PFSK-1 (cell line): ENCODE measurements around the gene MAD1L1.
A peak's percentile ranks its signal among the peaks of the same experiment; 100 is the strongest.

Experiments
- FOXP2 ChIP-seq: optimal IDR thresholded peaks from 2 replicates; pipeline ENCODE3; 2011; ENCODE audit warnings: borderline replicate concordance, control low read depth, inconsistent platforms; ENCODE audit not compliant: insufficient read depth; ENCODE audit errors: extremely low read length, extremely low read depth
- POLR2AphosphoS5 ChIP-seq: IDR thresholded peaks from 2 replicates; pipeline ENCODE4 v1.6.1; 2012; ENCODE audit warnings: low read depth, mild to moderate bottlenecking, control low read depth, low read length, moderate library complexity
- REST ChIP-seq, 2 experiments: IDR thresholded peaks; 2 replicates each; pipeline versions ENCODE4 v1.6.1 to v1.8.0; 2011 to 2012; ENCODE audit warnings: low read depth in 2 of 2, low read length in 2 of 2, control low read depth in 1 of 2, inconsistent platforms in 1 of 2, mild to moderate bottlenecking in 1 of 2, moderate library complexity in 1 of 2; ENCODE audit not compliant: insufficient read depth in 1 of 2
- SIN3A ChIP-seq: IDR thresholded peaks from 2 replicates; pipeline ENCODE4 v1.6.1; 2012; ENCODE audit warnings: mild to moderate bottlenecking, low read length, moderate library complexity, borderline replicate concordance; ENCODE audit not compliant: insufficient read depth
- TAF1 ChIP-seq: IDR thresholded peaks from 2 replicates; pipeline ENCODE4 v1.6.1; 2012; ENCODE audit warnings: low read length, control low read depth, borderline replicate concordance; ENCODE audit not compliant: insufficient read depth

MAD1L1 gene

DNA sequence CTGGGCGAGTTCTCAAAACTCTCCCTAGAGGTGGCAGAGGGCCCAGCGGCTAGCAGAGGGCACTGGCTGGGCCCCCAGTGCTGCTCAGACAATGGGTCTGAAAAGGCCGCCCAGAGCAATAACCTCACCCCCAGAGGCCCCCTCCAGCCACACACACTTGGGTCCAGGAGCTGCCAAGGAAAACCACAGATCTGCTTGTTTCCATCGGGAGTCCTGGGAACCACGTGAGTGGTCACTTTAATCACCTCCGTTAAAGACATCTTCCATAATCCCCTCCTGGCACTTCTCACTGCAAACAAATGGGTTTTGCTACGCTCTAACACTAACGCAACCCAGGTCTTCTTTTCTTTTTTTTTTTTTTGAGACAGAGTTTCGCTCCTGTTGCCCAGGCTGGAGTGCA, 39.3 kb upstream of the MAD1L1 start:
- no peak for TF ChIP-seq TAF1
- no peak for TF ChIP-seq FOXP2
- TF ChIP-seq SIN3A, result no peak
- TF ChIP-seq POLR2AphosphoS5, result no peak
- no peak for TF ChIP-seq REST (IDR thresholded peaks at IDR 0.05; ENCODE audit: insufficient read depth in 1 of 2, low read depth in 2 of 2, low read length in 2 of 2)

DNA sequence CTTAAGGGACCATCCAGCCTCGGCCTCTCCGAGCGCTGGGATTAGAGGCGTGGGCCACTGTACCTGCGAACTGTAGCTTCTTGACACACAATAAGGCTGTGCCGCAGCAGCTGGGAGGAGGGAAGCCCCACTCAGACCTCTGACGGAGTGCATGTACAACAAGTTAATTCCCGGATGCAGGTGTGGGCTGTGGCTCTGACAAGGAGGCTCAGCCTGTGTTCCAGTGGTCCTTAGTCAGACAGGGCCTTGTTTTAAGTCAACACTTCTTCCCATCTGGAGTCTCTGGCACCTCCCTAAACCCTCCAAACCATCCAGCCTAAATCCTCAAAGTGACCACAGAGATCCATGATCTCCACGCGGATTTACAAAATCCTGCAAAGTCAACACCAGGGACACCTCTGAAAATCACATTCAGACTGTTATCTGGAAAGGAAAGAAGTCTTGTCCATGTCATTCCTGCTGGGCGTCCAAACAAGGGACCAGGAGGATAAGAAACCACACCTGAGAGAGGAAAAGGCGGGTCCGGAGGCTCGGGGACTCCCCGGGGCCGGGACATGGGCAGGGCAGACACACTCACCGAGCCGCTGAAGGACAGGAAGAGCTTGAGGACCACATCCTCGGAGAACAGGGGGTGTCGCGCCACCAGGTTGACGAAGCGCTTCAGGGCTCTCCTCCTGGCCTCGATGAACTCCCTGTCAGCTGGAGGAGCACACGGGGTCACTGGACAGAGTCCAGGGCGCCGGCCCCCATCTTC, 38.7 kb upstream of the MAD1L1 start:
- no peak for TF ChIP-seq REST (IDR thresholded peaks at IDR 0.05; ENCODE audit: insufficient read depth in 1 of 2, low read depth in 2 of 2, low read length in 2 of 2)
- TF ChIP-seq SIN3A, result no peak
- TF ChIP-seq POLR2AphosphoS5, result no peak
- TF ChIP-seq TAF1, result no peak
- TF ChIP-seq FOXP2, result no peak

DNA sequence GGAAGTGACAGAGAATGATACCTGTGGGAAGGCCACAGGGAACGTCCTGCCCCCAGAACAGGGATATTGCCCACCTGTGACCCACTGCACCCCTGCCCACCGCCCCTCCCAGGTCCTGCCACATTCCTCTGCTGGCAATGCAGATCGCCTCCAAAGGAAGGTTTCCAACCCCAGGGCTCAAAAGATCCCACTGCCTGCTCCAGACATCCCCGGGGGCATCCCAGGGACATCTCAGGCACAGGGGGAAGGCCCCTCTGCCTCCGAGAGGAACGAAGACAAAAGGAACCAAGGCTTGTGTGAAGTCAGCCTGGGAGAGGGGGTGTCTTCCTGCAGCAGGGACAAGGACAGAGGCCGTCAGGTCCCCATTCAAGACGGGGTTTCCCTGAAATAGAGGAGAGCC, 37.8 kb upstream of the MAD1L1 start:
- TF ChIP-seq FOXP2 (no peak), REST (IDR thresholded peaks at IDR 0.05; ENCODE audit: insufficient read depth in 1 of 2, low read depth in 2 of 2, low read length in 2 of 2) (no peak), TAF1 (no peak), SIN3A (no peak), POLR2AphosphoS5 (no peak)

DNA sequence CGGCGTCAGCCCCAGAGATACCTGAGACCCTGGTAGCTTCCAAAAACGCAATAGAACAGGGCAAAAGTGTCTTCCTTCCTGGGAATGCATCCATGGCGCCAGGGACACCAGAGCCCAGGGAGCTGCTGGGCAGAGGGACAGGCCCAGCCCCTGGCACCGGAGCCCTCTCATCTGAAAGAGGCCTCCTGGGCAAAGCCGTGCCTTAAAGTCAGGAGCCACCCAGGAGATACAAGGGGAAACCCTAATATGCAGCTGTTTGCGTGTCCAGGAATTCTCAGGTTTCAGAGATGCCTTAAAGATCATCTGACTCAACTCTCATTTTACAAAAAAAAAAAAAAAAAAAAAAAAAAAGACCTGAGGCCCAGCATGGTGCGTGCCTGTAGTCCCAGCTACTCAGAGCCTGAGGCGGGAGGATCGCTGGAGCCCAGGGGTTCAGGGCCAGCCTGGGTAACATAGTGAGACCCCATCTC, 37.3 kb upstream of the MAD1L1 start:
- TF ChIP-seq REST (IDR thresholded peaks at IDR 0.05; ENCODE audit: insufficient read depth in 1 of 2, low read depth in 2 of 2, low read length in 2 of 2), result no peak

GRCh38 chr7:2266911-2267310, 34.2 kb upstream of the MAD1L1 start:
- TF ChIP-seq TAF1, result no peak
- no peak for TF ChIP-seq POLR2AphosphoS5
- peak; percentile 41; the same call in 1 of the 2 replicates for TF ChIP-seq SIN3A
- TF ChIP-seq FOXP2, result peak; percentile 68
- no peak for TF ChIP-seq REST (IDR thresholded peaks at IDR 0.05; ENCODE audit: insufficient read depth in 1 of 2, low read depth in 2 of 2, low read length in 2 of 2)
